Measurements from ENCODE around the gene GNPDA2. TPM values are rescaled to one million over a fixed set of nuclear protein-coding genes. Genes with fewer than 3 reads are reported as not detected.

The GNPDA2 gene
- total RNA-seq, 1 donor, result 41.4 TPM

GRCh38 chr4:44661940-44662622, 64.3 kb downstream of the GNPDA2 start:
- no peak overlapping the region for H3K4me3 ChIP-seq (ENCODE audit: low read depth, low read length)
- no peak for DNase-seq (ENCODE audit: low read depth)
- no peak for TF ChIP-seq CTCF (IDR thresholded peaks at IDR 0.05; ENCODE audit: insufficient read depth, low read length)

- DNase-seq (ENCODE audit: low read depth), result no peak
- TF ChIP-seq CTCF (IDR thresholded peaks at IDR 0.05; ENCODE audit: insufficient read depth, low read length), result no peak
- H3K4me3 ChIP-seq (ENCODE audit: low read depth, low read length), result no peak overlapping the region
Observed at GRCh38 chr4:44660396-44660795, 66.0 kb downstream of the GNPDA2 start.

GRCh38 chr4:44652002-44652401, 74.4 kb downstream of the GNPDA2 start:
- TF ChIP-seq CTCF (IDR thresholded peaks at IDR 0.05; ENCODE audit: insufficient read depth, low read length), result no peak
- no peak for DNase-seq (ENCODE audit: low read depth)
- H3K4me3 ChIP-seq (ENCODE audit: low read depth, low read length), result no peak overlapping the region

Other genes with a start within 250 kb of the GNPDA2 start
- gene YIPF7, start 74.9 kb downstream of the GNPDA2 start, total RNA-seq (ENCODE audit: low replicate concordance), result not detected in 2 replicates
- 21.9 and 28.5 TPM in 2 replicates for gene GUF1, start 48.1 kb downstream of the GNPDA2 start, total RNA-seq (ENCODE audit: low replicate concordance)